A172 (cell line): ENCODE measurements around the gene THUMPD1. TPM values are rescaled to one million over a fixed set of nuclear protein-coding genes. Genes with fewer than 3 reads are reported as not detected.
"Not testable (repeated sequence)": the region's sequence is repeated elsewhere in the genome, so short reads cannot be mapped to it uniquely, and the experiment has no call there.

Experiments
- DNase-seq: peaks from one replicate; pipeline ENCODE4 v3.0.0-alpha.2; 2015; ENCODE audit warnings: low spot score
- total RNA-seq: library from RNA; depleted of rRNA; stranded (reverse); fragments of >200 nt; shearing (Covaris generic); gene quantifications from 2 replicates; pipeline ENCODE4 v1.2.3, GENCODE V29; 2014; rRNA removed

The THUMPD1 gene
- total RNA-seq: 51.0 and 67.4 TPM in 2 replicates

DNA sequence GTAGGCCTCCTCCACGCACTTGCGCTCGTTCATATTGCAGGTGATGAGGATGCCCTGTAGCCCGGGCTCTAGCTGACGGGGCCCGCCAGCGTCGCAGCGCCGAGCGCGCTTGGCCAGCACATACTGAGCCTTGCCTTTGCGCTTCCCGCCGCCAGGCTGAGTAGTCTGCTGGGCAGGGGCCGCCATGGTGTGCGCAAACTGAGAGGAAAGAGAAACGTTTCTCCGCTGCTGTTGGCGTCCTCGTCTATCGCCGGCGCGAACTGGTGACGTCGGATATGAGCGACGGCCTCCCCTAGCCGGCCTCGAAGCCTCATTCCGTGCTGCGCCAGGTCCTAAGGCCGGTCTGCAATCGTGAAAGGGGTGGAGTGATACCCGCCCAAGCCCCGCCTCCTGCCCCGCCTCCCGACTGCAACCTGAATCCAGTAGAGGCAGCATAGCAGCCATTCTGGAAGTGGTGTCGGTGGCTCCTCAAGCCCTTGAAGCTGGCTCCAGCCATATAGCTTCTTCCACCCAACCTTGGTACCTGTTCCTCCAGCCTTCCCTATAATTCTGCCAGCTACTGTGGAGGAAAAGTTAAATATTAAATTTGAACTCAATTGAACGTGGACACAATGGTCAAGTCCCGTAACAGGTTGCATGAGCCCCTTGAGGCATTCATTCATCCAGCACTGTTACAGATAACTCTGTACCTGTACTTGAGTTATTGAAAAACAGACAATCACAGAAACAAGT is at the start of gene THUMPD1:
Gene THUMPD1 (minus strand): TSS at position 265 of the 732 bp plus-strand sequence. CDS start 79 bp downstream, at position 186.
- peak; percentile 92 for DNase-seq

DNA sequence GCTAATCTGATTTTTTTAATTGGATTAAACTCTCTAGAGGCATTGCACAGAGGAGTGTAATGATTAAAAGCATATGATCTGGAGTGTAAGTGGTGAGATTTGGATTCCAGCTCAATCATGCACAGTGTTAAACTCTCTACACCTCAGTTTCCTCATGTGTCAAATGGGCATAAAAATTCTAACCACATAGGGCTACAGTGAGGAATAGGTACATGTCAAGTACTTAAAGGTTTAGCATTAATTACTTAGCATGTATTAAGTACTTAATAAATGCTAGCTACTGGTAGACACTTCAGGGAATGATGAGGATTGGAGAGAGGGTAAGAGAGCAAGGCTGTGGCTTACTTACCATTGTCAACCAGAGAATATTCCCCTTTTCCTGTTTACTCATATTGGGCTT is 47.5 kb upstream of the THUMPD1 start:
- no peak for DNase-seq

GRCh38 chr16:20784204-20784603 is 42.6 kb upstream of the THUMPD1 start:
- DNase-seq: no peak

GRCh38 chr16:20782470-20782869 is 40.9 kb upstream of the THUMPD1 start:
- no peak for DNase-seq

DNA sequence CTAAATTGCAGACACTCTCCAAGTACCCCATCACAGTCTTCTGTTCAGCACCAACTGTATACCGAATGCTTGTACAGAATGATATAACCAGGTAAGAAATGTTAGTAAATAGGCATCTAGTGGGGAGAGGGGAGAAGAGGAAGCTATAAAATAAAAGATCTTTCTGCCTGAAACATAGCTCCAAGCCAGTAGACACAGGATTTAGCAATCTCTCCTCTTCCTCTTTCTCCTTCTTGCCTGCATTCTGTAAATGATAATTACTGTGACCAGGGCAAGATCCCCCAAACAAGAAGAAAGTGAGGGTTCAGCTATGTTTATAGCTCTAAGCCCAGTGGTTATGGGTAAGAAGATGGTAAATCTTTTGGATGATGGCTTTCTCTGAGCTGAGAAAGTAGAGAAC is 40.1 kb upstream of the THUMPD1 start:
- DNase-seq: no peak

DNA sequence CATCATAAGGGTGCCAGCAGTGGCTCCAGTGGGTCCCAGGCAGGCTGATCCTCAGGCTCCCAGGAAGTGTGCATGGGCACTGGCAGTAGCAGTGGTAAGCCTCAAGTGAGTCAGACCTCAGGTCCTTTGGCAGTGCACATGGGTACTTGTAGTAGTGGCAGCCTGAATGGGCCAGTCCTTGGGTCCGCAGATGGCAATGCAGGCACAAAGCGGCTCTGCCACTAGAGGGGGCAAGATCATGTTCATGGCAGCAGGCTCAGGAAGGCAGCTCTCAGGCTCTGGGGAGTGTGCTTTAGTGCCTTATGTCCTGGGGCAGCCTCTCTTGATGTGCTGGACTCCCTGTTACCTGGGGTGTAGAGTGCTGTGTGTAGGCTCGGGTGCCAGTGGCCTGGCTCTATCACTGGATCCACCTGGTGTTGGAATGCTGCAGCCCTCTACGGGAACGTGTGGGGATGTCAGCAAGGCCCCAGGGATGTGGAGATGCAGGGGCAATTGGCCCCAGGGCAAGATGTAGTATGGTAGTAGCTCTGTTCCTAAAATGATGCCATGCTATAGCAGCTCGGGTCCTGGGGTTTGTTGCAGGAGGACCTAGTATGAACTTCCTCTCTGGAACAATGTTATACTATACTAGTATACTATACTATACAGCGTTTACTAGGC is 33.2 kb upstream of the THUMPD1 start:
- DNase-seq: peak; percentile 80

GRCh38 chr16:20773679-20774078 is 32.1 kb upstream of the THUMPD1 start:
- no peak for DNase-seq

DNA sequence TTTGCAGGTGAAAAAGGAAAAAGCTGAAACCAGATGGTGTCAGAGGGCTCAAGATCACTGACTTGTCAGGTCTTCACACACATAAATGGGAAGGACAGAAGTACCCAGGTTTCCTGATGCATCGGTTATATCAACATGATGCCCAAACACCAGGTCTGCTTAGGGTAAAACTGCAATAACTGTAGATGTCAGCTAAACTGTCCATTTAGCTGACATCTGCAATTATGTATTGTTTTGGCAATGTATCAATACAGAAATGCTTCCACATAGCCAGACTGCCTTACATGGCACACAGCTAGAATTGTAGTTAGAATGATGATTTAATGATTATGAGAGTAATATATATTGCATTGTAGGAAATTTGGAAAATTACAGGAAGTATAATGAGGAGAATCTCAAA is 27.2 kb upstream of the THUMPD1 start:
- no peak for DNase-seq

- no peak for DNase-seq
Measured at GRCh38 chr16:20768121-20768520, 26.5 kb upstream of the THUMPD1 start.

DNA sequence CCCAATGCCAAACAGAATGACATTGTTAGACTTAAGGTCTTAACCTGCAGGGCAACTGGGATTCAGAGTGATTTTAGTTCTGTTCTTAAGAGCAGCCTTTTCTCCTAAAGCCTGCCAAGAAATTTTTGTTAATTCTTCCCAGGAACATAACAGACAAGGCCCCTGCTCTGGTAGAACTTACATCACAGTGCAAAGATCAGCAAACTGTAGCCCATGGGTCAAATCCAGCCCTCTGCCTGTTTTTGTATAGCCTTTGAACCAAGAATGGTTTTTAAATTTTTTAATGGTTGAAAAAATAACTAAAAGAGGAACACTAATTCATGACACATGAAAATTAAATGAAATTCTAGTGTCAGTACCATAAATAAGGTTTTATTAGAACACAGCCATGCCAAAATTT is 26.0 kb upstream of the THUMPD1 start:
- no peak for DNase-seq

GRCh38 chr16:20766294-20766693 is 24.7 kb upstream of the THUMPD1 start:
- no peak for DNase-seq

DNA sequence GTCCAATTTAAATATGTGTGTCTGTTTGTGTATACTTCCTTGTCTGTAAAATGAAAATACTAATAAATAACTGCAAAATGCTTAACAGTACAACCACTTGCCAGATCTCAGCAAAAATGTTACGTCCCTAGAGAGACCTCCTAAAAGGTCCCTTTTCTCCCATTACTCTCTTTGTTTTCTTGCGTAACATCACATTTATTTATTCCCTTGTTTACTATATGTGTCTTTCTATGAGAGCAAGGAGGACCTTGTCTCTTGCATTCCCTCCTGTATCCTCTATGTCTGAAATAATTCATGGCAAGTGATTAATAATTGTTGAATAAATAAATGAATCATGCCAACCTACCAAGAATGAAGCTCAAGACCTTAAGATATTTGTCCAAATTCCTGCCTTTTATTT is 24.1 kb upstream of the THUMPD1 start:
- DNase-seq: no peak

DNA sequence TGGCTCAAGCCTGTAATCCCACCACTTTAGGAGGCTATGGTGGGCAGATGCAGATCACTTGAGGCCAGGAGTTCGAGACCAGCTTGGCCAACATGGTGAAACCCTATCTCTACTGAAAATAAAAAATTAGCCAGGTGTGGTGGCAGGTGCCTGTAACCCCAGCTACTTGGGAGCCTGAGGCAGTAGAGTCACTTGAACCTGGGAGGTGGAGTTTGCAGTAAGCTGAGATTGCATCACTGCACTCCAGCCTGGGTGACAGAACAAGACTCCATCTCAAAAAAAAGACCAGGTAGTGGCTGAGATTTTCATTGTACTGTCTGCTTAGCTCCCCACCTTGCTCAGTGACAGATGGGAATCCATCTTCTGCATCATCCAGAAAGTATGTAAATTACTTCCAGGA is 22.8 kb upstream of the THUMPD1 start:
- DNase-seq: not testable (repeated sequence)

GRCh38 chr16:20763461-20764232 is 22.0 kb upstream of the THUMPD1 start, which contains the start of gene ACSM3:
TSS of gene ACSM3 (plus strand) at chr16:20764014. CDS start at chr16:20770035, 6,021 bp downstream.
- peak; percentile 78 for DNase-seq

DNA sequence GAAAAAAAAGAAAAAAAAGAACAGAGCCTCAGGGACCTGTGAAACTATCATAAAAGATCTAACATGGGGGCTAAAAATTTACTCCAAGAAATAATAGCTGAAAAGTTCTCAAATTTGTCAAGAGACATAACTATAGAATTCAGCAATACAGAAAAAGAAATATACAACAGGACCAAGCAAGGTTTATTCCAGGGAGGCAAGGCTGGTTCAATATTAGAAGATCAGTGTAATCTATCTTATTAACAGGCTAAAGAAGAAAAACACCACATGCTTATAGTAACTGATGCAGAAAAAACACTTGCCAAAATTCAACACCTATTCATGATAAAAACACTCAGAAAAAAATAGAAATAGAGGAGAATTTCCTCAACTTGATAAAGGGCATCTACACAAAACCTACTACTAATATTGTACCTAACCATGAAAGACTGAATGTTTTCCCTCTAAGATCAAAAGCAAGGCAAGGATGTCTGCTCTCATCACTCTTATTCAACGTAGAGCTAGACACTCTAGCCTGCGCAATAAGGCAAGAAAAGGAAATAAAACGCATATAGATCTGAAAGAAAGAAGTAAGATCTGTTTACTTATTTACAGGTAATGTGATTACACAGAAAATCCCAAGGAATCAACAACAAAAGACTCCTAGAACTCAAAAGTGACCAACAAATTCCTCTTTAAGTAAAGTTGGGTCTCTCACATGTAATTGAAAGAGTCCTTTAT is 20.9 kb upstream of the THUMPD1 start:
- DNase-seq: no peak

DNA sequence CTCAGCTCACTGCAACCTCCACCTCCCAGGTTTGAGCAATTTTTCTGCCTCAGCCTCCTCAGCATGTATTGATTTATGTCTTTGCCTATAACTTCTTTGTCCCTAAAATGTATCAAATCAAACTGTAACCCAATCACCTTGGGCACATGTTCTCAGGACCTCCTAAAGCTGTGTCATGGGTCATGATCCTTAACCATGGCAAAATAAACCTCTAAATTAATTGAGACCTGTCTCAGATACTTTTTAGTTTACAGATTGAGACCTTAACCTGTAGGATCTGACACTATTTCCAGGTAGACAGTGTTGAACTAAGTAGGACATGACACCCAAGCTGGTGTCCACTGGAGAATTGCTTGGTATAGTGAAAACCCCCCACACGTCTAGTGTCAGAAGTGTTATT is 19.6 kb upstream of the THUMPD1 start:
- no peak for DNase-seq

- no peak for DNase-seq
Measured at GRCh38 chr16:20760346-20760745, 18.7 kb upstream of the THUMPD1 start.

DNA sequence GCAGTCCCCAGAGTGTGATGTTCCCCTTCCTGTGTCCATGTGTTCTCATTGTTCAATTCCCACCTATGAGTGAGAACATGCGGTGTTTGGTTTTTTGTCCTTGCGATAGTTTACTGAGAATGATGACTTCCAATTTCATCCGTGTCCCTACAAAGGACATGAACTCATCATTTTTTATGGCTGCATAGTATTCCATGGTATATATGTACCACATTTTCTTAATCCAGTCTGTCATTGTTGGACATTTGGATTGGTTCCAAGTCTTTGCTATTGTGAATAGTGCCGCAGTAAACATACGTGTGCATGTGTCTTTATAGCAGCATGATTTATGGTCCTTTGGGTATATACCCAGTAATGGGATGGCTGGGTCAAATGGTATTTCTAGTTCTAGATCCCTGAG is 14.2 kb upstream of the THUMPD1 start:
- DNase-seq: not testable (repeated sequence)

DNA sequence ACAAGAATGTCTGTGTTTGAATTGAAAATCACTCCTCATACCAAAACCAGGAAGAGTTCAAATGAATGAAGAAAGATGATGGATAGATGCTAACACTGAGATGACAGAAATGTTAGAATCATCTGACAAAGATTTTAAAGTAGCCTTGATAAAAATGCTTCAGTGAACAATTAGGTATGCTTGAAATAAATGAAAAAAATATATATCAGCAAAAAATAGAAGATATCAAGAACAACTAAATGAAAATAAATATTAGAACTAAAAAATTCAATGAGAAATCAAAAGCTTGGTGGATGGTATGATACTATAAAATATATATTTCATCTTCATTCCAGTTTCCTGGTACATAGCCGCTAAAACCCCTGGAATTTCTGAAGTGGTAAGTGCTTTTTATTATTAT is 13.6 kb upstream of the THUMPD1 start:
- DNase-seq: no peak

- no peak for DNase-seq
Measured at GRCh38 chr16:20753727-20754126, 12.1 kb upstream of the THUMPD1 start.

- DNase-seq: no peak
Measured at GRCh38 chr16:20750558-20750957, 8.9 kb upstream of the THUMPD1 start.

DNA sequence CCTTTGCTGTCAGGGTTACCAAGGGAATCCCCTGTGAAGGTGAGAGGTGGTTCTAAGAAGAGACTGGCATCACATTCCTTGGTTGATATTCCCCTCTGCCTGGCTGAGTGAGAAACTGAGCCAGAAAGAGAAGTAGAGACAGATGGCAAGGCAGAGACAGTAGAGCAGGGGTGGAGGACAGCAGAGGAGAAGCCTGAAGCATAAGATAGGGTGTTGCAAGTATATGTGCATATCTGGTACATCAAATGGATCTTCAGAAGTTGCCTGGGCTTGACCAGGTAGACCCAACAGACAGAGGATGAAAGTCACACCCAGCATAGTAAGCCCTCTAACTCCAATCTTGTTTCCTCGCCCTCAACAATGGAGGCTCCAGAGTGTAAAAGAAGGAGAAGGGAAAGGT is 7.9 kb upstream of the THUMPD1 start:
- no peak for DNase-seq
